NCI-H146 treated with DMSO at 0.1 percent for 48 hours (cell line): ENCODE results near the gene LHFPL3.

Experiments
- DNase-seq: peaks from one replicate; lab custom pipeline; 2025; ENCODE audit not compliant: unreplicated experiment; lab: John Stamatoyannopoulos, UW

The LHFPL3 gene

GRCh38 chr7:104794589-104794988 is 466.2 kb downstream of the LHFPL3 start:
- DNase-seq, result no peak

GRCh38 chr7:104795086-104795485 is 466.7 kb downstream of the LHFPL3 start:
- DNase-seq, result no peak

- DNase-seq, result no peak
Observed at GRCh38 chr7:104795616-104796398, 467.4 kb downstream of the LHFPL3 start.

GRCh38 chr7:104800307-104800706 is 471.9 kb downstream of the LHFPL3 start:
- DNase-seq, result no peak

GRCh38 chr7:104801022-104801421 is 472.6 kb downstream of the LHFPL3 start:
- DNase-seq, result no peak

DNA sequence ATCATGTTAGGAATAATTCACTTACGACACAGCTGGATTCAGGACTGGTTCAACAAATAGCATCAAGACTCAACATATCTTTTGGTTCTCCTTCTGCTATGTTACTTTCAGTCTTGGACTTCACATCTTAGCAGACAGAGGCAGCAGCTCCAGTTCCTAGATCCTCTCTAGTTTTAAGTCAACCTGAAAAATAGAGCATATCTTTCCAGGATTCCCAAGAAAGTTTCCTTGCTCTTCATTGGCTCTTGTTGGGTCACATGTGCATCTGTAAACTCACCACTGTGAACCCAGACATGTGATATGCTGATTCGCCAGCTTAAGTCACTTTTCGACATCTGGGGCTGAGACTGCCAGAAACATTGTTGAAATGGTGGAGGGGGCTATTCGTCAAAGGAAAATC is 475.5 kb downstream of the LHFPL3 start:
- DNase-seq, result no peak

DNA sequence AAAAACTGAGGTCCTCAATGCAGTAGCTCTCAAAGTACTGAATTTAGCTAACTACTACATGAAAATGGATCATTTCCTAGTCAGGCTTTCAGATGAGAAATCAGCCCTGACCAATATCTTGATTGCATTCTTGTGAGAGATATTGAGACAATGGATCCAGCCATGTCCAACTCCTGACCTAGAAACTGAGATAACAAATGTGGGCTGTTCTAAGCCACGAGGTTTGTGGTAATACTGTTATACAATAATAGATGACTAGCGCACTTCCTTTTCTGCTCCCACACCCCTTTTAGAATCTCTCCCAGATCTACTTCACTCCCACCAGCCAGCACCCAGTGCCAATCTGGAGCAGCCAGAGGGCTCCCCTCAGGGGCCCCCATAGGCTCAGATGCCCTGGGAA is 476.3 kb downstream of the LHFPL3 start:
- no peak for DNase-seq

DNA sequence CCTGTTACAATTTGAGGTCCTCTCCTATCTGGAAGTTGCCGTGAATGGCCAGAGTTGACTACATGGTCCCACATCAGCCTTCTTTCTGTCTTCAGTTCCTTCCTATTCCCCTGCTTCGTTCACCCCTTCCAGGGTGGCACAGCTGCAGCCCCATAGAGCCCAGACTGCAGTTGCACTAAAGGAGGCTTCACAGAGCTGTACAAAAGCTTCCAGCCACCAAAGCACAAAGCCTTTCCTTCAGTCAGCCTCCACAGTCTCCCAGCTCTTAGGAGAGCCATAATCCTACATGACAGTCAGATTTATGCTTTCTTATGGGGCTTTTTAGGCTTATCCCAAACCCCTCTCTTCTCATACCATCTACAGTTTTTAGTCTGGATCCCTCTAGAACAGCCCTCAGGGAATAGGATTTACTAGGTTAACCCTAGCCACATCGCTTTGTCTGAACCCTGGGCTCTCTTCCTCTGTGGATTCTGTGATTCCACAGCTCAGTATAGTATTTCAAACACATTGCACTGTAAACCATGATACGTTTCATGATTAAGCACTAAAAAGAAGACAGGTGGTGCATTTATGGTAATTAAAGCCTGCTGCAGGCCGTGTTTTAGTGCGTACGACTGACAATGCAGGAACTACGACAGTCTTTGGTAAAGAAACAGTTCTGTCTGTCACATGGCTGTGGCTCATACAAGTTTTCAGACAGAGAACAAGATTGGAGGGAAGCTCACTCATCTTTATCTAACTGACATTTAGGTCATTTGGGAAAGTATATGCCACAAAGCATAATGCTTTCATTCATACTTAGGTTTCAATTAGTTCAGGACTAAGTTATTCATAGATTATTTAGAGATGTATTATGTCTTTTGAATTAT is 477.3 kb downstream of the LHFPL3 start:
- no peak for DNase-seq

- no peak for DNase-seq
Observed at GRCh38 chr7:104807671-104808070, 479.3 kb downstream of the LHFPL3 start.

- no peak for DNase-seq
Observed at GRCh38 chr7:104809906-104810305, 481.5 kb downstream of the LHFPL3 start.

DNA sequence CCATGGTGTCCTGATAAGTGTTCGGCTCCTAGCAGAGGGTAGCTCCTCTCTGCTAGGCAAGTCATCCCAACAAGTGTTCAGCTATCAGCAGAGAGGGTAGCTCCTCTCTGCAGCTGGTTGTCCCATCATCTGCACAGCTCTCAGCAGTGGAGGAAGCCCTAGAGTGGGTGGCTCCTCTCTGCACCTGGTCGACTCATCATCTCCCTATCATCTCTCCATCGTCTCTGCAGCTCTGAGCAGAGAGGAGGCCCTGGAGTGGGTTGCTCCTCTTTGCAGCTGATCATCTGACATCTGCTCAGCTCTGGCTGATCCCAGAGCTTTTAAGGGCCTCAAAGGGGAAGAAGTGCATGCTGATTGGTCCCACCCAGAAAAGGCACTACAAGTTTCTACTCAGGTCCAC is 485.7 kb downstream of the LHFPL3 start:
- DNase-seq, result no peak

GRCh38 chr7:104814671-104815400 is 486.4 kb downstream of the LHFPL3 start:
- DNase-seq, result no peak

GRCh38 chr7:104816537-104816936 is 488.1 kb downstream of the LHFPL3 start:
- DNase-seq, result no peak

DNA sequence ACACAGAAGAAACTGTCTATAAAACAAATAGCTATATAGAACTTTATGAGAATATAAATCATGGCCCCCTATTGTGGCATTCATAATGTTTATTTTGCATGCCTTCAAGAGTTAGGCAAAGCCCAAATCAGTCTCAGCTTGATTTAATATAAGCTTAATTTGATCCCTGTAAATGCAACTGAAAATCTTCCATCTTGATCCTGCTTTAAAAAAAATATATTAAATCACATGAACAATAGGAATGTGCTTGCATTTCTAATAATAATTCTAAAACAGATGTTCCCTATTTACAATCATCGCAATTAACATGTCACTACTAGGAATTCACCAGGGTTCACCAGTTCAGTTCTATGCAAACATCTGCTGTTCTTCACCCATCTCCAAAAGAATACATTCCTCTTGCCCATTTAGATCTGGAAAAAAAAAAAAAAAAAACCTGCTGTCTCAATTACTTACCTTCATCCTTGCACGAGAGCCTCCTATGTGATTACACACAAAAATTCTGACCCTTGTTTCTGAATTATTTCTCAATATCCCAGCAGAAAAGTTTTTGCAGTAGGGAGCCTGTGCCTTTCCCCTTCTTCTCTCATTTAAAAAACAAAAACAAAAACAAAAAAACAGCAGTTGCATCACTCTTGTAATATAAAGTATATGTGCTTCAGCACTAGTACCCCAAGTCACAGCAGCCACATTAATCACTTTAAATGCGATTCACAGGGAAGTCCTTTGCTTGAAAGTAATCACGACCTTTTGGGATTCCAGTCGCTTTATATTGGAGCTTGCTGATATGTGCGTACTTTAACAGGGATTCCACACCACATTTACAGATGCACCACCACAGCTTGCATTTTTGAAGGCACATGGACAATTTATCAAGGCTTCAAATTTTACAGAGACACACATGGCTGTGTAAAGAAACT is 490.8 kb downstream of the LHFPL3 start:
- DNase-seq, result no peak

DNA sequence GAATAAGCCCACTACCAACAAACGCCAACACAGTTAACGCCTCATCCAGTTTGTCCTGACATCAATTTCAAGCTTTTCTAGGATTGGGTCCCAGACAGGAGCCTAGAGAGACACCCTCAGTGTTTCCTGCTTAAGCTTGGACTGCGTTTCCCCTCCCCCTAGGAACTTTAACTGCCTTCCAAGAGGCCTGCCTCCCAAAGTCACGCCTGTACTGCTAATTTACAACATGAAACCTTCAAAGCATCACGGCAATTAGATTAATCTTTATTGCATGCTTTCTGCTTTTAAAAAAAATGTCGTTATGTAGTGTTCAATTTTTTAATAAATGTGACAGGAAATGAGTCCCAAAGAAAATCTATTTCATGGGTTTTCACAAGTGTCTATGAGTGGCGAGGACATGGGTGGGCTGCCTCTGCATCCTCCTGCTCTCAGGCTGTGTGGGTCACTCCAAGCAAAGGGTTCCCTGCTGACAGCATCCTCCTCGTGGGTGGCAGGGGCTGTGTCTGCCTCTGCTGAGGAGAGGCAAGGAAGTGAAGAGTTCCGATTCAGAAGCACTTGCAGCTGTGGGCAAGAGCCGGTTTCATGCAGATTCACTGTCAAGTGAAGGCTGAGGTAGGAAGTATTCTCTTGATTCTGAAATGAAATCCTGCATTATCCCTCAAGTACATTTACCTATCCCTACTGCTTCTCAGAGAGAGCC is 492.6 kb downstream of the LHFPL3 start:
- no peak for DNase-seq

- DNase-seq, result no peak
Observed at GRCh38 chr7:104823177-104823576, 494.8 kb downstream of the LHFPL3 start.

GRCh38 chr7:104825099-104825498 is 496.7 kb downstream of the LHFPL3 start:
- no peak for DNase-seq

DNA sequence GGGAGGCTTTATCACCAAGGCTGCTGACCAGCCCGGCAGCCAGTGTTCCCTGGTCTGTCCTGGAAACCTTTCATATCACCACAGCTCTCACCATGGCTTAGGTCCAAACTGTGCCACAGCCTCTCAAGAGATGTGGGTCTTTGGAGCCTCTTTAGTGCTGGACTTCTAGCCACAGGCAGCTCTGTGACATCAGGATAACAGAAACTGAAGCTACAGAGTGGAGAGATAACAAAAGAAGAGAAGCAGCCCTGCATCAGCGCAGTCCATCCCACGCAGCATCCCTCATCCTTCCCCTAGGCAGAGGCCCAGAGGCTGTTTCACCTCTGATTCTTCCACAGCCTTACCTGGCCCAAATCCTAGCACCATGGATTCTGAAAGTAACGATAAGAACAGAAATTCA is 497.7 kb downstream of the LHFPL3 start:
- no peak for DNase-seq

DNA sequence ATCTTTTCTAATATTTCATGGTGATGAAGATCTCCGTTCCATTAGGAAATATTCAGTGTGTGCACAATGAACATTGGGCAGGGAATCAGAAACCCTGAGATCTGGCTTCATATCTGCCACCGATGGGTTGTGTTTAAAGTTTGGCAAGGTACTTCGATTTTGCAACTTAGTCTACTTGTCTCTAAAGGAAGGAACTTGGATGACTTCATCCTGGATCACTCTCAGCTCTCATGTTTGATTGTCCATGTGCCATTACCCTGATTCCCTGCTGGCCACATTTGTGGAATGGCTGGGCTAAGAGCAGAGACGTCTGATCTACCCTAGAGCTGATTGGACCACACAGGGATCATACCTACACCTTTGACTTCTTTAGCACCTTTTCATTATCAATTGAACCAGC is 508.6 kb downstream of the LHFPL3 start:
- DNase-seq, result no peak
